Lower lobe of right lung (tissue), 2 donors: Measurements from ENCODE around the gene TTC1. TPM values are rescaled to one million over a fixed set of nuclear protein-coding genes. Genes with fewer than 3 reads are reported as not detected.
A peak's percentile ranks its signal among the peaks of the same experiment; 100 is the strongest.
"Not testable (repeated sequence)": the region's sequence is repeated elsewhere in the genome, so short reads cannot be mapped to it uniquely, and the experiment has no call there.

ENCODE experiments used
- ATAC-seq, 2 donors: fragments of 200-7000 bp; cut with Tn5 transposase; one replicate each; pipeline ENCODE4 v1.9.1; 2020 to 2022; ENCODE audit warnings: mild to moderate bottlenecking in 2 of 2, moderate library complexity in 2 of 2
- DNase-seq: peaks from one replicate; pipeline ENCODE4 v3.0.0-alpha.2; 2020
- H3K27ac ChIP-seq: fragments of 200-600 bp; one replicate; pipeline ENCODE4 v1.8.0; 2022
- H3K27me3 ChIP-seq: fragments of 200-600 bp; one replicate; pipeline ENCODE4 v1.8.0; 2022; ENCODE audit warnings: low read depth
- H3K36me3 ChIP-seq: fragments of 200-600 bp; one replicate; pipeline ENCODE4 v1.8.0; 2022; ENCODE audit warnings: mild to moderate bottlenecking
- H3K4me1 ChIP-seq: fragments of 200-600 bp; one replicate; pipeline ENCODE4 v1.8.0; 2022
- H3K4me3 ChIP-seq: fragments of 200-600 bp; one replicate; pipeline ENCODE4 v1.8.0; 2022; ENCODE audit warnings: mild to moderate bottlenecking
- H3K9me3 ChIP-seq: fragments of 200-600 bp; one replicate; pipeline ENCODE4 v1.8.0; 2022
- intact Hi-C: fragments of 100-400 bp; cut with DNase I; formaldehyde crosslinking; loops from one replicate; pipeline ENCODE4 v1.11.0; 2022
- total RNA-seq: library from RNA; stranded (reverse); fragmentation: NEBNext Ultra II Directional; extraction: Animal tissue kit (Norgen Biotek cat#: 25700); gene quantifications from one replicate; pipeline ENCODE4 v1.2.1, GENCODE V29; 2021
- TF ChIP-seq, protein P1 (sequence below): fragments of 200-600 bp; IDR thresholded peaks from one replicate; pipeline ENCODE4 v1.8.0; 2022; ENCODE audit warnings: antibody characterized with exemption, mild to moderate bottlenecking
- donor health status: DM: no; HTN: yes; CAD: no; lungs with severe emphysema.

TTC1 gene
- total RNA-seq, 1 donor from 2014 or later = 44.6 TPM

DNA sequence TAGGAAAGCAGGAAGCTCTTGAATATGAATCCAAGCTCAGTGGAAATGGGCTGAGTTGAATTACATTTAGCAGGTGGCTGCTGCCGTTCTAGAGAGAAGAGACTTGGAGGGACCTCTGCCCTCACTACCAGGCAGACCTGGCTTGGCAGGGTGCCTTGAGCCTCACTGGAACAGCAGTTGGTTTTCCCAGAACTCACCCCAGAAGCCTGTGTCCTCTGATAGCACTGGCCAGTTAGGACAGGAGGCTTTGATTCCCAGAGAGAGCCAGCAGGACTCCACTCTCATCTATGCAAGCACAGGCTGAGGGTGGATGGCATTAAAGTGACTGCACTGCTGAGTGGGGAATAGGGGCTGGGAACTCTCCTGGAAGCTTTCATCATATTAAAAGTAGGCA, 55.5 kb downstream of the TTC1 start:
- DNase-seq = no peak

DNA sequence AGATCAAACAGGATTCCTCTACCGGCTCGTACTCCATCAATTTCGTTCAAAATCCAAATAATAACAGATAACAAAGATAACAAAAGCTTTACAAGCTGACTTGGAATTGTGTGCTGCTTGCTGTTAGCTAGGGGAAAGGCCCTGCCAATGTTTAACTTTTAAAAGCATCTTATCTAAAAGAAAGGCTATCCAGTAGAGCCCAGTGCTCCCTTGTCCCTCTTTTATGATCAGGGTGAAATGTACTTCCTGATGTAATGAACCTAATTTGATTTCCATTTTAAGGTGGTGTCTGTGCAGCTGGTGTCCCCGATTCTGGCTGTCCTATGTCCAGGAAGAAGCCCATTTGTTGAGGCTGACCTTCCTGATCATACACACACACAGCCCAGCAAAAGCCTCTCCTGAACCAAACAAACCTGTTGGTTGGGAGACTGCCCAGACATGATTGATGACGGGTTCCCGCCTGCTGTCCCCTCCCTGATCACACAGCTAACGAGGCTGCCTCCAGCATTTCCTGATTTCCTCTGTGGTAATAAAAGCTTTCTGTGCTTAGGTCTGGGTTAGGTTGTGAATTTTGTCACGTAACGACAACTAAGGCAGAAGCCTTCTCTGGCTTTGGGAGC, 56.2 kb downstream of the TTC1 start:
- TF ChIP-seq, protein P1, sequence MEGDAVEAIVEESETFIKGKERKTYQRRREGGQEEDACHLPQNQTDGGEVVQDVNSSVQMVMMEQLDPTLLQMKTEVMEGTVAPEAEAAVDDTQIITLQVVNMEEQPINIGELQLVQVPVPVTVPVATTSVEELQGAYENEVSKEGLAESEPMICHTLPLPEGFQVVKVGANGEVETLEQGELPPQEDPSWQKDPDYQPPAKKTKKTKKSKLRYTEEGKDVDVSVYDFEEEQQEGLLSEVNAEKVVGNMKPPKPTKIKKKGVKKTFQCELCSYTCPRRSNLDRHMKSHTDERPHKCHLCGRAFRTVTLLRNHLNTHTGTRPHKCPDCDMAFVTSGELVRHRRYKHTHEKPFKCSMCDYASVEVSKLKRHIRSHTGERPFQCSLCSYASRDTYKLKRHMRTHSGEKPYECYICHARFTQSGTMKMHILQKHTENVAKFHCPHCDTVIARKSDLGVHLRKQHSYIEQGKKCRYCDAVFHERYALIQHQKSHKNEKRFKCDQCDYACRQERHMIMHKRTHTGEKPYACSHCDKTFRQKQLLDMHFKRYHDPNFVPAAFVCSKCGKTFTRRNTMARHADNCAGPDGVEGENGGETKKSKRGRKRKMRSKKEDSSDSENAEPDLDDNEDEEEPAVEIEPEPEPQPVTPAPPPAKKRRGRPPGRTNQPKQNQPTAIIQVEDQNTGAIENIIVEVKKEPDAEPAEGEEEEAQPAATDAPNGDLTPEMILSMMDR = no peak
- H3K4me3 ChIP-seq = no peak overlapping the region
- peaks cover 74% of the 10 kb centered on the region for H3K36me3 ChIP-seq
- DNase-seq = no peak
- intact Hi-C loops = no loop called here
- no peaks in the 10 kb centered on the region for H3K27me3 ChIP-seq
- no peaks in the 10 kb centered on the region for H3K9me3 ChIP-seq
- no peak overlapping the region for H3K27ac ChIP-seq
- H3K4me1 ChIP-seq = peaks cover 6% of the 10 kb centered on the region
- peak in 1 of 2 donors; percentile 40 for ATAC-seq

More for the DNA sequence above, 55.5 kb downstream of the TTC1 start:
- Histone ChIP-seq H3K9me3 (no peaks in the 10 kb centered on the region), H3K27ac (no peak overlapping the region), H3K27me3 (no peaks in the 10 kb centered on the region), H3K36me3 (peaks cover 81% of the 10 kb centered on the region), H3K4me3 (no peak overlapping the region), H3K4me1 (peaks cover 6% of the 10 kb centered on the region)
- intact Hi-C loops = no loop called here
- TF ChIP-seq, protein P1 = no peak
- ATAC-seq = no peak

DNA sequence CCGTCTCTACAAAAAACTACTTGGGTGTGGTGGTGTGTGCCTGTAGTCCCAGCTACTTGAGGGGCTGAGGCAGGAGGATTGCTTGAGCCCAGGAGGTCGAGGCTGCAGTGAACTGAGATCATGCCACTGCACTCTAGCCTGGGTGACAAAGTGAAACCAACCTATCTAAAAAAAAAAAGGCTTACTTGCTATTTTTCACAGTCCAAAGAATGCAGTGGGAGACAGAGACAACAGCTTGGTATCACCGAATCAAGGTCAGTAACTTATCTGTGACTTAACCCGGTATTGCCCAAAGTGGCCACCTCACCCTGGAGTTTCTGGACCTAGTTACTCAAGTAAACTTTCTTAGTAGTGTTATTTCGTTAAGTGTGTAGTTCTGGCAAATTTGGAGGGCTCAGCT, 60.2 kb downstream of the TTC1 start:
- intact Hi-C loops = not testable (repeated sequence)

DNA sequence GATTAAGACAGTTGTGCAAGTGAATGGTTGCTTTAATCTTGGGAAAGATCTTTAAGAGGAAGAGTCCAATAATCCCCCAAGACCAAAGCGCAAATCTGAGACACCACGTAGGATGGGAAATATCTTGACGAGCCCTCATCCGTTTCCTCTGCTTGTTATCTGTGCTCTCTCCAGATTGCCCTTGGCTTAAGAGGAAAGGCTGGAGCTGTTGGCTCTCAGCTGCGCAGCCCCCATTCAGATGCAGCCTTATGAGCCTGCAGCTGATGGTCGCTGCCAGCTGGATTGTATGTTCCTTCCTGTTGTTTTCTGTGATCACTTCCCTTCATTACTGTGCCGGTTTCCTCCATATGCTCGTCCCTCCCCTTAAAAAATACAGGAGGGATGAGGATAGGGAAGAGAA, 62.6 kb downstream of the TTC1 start:
- intact Hi-C loops = no loop called here
- peaks cover 18% of the 10 kb centered on the region for H3K36me3 ChIP-seq
- no peaks in the 10 kb centered on the region for H3K27me3 ChIP-seq
- H3K4me3 ChIP-seq = no peak overlapping the region
- TF ChIP-seq, protein P1 = no peak
- no peaks in the 10 kb centered on the region for H3K9me3 ChIP-seq
- ATAC-seq (peak; percentile 18 to 34), DNase-seq (no peak)
- peaks cover 16% of the 10 kb centered on the region for H3K4me1 ChIP-seq
- H3K27ac ChIP-seq = no peak overlapping the region

More for the DNA sequence above, 60.2 kb downstream of the TTC1 start:
- peaks cover 21% of the 10 kb centered on the region for H3K4me1 ChIP-seq
- H3K9me3 ChIP-seq, DNase-seq, H3K4me3 ChIP-seq, H3K27ac ChIP-seq, ATAC-seq, H3K27me3 ChIP-seq: not testable (repeated sequence)
- peaks cover 42% of the 10 kb centered on the region for H3K36me3 ChIP-seq

DNA sequence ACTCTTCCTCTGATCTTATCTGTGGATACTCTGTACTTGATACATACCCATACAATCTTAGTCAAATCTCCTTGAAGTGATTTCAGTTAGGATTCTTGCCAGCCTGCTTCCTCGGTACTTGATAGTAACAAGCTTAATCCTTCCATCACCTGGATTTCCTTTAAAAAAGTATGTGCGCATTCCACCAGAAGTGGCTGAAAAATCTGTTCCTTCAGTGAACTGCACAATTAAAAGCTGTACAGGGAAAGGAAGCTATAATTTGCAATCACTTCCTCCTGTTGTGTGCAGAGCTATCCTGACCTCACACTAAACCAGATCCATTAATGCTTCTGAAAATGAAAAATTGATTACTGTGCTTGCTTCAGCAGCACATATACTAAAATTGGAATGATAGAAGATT, 63.0 kb downstream of the TTC1 start:
- Histone ChIP-seq H3K4me1 (peaks cover 16% of the 10 kb centered on the region), H3K9me3 (no peaks in the 10 kb centered on the region), H3K4me3 (no peak overlapping the region), H3K27me3 (no peaks in the 10 kb centered on the region), H3K27ac (no peak overlapping the region), H3K36me3 (peaks cover 14% of the 10 kb centered on the region)
- TF ChIP-seq, protein P1 = no peak
- intact Hi-C loops = no loop called here
- ATAC-seq (peak in 1 of 2 donors; percentile 9), DNase-seq (no peak)

DNA sequence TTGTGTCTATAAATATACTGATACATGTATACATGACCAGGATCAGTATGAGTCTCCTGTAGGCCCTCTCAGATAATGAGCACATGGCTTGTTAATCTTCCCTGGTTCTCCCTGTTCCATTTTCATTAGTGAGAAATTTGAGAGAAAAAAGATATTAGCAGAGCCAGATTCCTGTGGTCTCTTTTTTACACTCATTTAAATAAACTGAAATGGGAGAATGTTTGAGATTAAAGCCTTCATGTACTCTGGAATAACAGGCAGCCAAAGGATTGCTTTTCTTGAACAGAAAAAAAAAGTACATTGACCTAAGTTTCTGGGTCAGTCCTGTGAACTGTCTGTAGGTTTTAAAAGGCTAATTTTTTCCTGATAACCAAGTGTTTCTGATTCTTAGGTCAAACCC, 66.1 kb downstream of the TTC1 start:
- DNase-seq = no peak

More for the DNA sequence above, 66.1 kb downstream of the TTC1 start:
- ATAC-seq = no peak
- Histone ChIP-seq H3K36me3 (peaks cover 18% of the 10 kb centered on the region), H3K9me3 (no peaks in the 10 kb centered on the region), H3K27ac (no peak overlapping the region), H3K4me1 (peaks cover 16% of the 10 kb centered on the region), H3K27me3 (no peaks in the 10 kb centered on the region), H3K4me3 (no peak overlapping the region)
- intact Hi-C loops = no loop called here
- TF ChIP-seq, protein P1 = no peak
